Measurements from ENCODE around the gene ORMDL3.
A peak's percentile ranks its signal among the peaks of the same experiment; 100 is the strongest.
"Not testable (repeated sequence)": the region's sequence is repeated elsewhere in the genome, so short reads cannot be mapped to it uniquely, and the experiment has no call there.

Gene ORMDL3

DNA sequence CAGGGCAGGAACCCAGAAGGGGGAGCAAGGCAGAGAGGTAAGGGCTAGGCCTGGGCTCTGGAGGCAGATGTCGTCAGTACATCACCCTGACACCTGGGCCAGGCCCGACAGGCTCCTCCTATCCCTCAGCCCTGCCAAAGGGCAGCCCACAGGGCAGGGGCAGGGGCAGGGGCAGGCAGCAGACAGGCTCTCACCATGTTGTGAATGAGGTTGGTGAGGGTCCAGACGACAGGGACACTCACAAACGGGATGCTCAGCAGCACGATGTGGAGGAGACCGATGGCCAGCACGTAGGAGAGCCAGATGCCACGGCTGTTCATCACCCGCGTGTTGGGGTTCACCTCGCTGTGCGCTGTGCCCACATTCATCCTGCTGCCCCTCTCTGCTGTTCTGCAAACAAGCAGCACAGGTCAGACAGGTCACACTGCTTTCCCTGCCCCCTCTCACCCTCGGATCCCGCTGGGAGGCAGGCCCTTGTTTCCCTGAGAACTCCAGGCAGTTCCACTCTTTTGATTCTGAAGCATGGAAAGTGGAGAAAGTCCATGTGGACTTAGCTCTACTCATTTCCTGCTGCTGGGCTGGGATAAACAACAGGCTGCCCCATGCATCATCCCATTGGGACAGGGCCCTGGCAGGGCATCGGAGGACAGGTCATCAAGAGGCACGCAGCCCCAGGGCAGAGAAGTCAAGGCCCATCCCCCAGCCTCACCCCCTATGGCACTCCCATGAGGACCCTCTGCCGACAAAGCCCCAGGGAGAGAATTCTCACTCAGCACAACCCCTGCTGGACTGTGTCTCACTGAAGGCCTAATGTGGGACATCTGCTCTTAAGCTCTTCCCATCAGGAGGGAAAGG, 3.3 kb downstream of the ORMDL3 start:
- DNase-seq = no peak

DNA sequence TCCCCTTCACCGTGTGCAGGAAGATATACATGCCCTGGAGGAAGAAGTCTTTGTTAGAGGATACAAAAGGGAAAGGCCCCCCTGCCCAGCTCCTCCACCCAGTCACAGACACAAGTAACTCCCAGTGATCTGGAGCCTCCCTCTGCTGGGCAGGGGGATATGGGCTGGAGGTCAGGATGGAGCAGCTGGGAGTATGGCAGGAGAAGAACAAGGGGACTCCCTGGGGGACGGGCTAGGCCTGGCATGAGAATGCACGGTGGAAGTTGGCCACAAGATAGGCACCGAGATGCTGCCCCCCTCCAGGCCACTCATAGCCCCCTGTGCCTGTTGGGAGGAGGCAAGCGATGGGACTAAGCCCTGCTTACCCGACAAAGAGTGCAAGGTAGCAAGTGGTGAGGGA, 4.2 kb downstream of the ORMDL3 start:
- no peak for DNase-seq

DNA sequence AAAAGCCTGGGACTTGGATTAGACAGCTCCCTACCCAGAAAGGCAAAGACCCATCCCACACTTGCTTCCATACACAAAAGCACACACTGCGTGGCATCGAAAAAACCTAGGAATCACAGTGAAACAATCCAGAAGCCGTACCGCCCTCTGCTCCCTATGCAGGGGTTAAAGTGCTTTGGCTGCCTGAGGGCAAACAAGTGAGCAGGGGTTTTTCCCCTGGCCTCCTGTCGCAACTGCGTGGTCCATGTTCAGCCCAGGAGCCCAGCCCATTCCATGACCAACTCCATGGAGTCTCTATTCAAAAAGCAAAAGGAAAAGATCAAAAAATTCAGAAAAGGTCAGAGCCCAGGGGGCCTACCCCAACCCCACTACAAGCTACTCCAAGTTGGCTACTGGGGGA, 5.4 kb downstream of the ORMDL3 start:
- no peak for DNase-seq

DNA sequence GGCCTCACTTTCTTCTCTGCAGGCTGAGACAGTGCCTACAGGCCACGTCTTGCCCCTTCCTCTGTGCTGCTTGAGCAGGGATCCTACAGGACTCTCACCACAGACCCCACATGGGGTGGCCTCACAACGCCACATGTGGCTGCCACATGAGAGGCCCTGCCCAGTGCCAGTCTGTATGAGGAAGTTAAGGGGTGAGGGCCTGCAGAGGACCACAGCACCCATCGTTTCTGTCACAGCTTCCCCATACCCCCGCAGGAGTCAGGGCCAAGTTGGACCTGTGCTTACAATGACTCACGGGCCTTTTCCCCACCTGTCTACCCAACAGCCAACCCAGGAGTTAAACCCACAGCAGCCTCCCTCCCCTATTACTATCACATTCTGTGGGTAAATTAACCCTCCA, 6.1 kb downstream of the ORMDL3 start:
- DNase-seq = no peak

DNA sequence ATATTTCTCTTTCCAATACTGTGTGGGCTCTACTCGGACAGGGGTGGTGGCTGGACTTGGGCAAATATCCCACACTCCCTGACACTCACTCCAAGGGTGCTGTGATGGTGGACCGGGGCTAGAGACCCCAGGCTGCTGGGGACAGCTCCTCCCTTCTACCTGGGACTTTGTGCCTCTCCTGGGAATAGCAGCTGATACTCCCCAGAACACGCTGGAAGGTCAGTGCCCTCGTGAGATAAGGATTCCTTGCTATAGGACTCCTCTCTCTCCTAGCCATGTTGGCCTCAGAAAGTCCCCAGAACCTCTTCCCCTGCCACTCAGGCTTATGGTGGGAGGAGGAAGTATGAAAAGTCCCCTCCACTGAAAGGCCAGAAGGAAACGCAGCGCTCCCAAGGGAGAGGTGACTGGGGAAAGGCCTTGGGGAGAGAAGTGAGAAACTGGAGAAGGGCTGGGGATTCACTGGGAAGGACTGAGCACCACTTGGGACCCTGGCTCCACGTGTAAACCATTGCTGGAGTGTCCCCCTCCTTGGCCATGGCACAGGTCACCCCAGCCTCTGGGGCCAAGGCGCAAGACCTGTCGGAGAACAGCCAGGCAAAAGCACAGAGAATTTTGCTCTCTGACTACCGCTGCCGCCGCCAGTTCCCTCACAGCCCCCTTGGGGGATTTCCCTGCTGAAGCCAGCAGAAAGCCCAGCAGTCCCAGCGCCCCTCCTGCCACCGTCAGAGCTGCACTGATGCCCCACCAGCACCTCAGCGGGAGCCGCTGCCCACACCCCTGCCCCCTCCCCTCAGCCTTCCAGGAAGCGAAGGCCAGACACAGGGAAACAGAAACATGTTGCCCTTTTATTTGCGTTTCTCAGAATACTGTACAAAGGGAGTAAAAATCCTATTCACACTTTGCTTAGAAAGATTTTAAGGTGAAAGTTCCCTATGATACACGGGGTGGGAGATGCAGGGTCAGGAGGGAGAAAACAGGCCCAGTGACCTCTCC, 6.9 kb downstream of the ORMDL3 start:
- no peak for DNase-seq

DNA sequence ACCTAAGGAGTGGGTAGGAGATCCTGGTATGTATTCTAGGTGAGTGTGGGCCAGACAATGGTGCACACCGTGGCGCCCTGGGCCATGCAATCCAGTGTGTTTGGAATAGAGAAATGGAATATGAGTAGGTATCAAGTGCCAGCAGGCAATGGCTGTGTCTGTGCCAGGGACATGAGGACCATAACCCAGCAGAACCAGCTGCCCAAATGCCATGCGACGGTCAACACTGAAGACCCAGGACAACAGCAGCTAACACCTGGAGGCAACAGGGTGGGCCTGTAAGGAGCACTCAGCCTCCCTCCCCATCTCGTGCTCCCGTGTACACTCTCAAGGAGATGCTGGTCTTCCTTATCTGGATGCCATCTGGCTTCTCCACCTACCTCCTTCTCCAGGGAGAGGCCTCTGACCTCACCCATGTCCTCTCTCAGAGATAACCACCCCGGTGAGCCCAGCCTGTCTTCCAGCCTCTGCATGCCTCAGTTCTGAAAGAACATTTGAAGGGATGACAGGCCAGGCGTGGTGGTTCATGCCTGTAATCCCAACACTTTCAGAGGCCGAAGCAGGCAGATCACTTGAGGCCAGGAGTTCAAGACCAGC, 8.2 kb downstream of the ORMDL3 start:
- no peak for DNase-seq

DNA sequence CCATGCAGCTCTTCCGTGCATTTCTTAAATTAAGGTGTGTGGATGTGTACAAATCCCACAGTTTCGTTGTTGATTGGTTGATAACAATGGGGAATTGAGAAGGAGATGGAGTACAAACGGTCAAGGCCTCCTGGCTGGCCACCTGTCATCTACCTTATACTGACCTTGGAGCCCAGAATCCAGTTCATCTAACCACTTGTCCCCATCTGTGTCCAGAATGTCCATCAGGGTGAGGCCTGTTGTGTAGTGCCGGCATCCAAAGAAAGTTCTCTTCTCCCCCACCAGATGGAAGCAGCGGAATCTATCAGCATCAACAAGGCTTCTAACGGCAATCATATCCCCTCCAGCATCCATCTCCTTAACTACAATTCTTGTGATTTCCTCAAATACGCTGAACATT, 10.5 kb downstream of the ORMDL3 start:
- DNase-seq = peak in 1 of 2 experiments; percentile 33

DNA sequence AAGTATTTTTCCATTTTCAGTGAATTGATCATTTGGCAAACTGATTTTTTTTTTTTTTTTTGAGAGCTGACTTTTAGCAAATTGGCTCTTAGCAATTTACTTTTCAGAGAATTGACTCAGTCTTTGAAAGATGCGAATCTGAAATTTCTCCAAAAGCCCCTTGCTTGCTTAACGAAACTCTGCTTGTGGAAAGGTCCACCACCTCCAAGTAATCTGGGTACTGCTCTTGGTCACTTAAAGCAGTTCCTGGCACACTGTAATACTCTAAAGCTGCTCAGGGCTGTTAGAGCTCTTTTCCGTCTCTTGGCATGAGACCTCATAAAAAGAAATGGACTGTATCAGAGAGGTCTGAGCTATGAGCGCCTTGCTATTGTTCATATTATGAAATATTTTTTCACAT, 11.8 kb downstream of the ORMDL3 start:
- DNase-seq = no peak

DNA sequence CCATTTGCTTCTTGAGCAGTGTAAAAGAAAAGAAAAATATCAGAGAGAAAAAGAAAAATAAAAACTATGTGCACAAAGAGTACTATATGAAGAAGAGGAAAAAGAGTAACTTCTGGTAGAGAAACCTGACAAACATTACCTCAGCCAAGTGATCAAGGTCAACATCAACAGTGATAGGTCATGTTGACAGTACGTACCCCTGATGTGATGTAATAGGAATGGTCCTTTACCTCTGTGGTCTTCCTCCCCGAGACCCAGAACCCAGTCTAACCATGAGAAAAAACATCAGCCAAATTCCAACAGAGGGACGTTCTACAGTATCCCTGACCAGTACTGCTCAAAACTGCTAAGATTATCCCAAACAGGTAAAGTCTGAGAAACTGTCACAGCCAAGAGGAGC, 13.4 kb downstream of the ORMDL3 start:
- no peak for DNase-seq

DNA sequence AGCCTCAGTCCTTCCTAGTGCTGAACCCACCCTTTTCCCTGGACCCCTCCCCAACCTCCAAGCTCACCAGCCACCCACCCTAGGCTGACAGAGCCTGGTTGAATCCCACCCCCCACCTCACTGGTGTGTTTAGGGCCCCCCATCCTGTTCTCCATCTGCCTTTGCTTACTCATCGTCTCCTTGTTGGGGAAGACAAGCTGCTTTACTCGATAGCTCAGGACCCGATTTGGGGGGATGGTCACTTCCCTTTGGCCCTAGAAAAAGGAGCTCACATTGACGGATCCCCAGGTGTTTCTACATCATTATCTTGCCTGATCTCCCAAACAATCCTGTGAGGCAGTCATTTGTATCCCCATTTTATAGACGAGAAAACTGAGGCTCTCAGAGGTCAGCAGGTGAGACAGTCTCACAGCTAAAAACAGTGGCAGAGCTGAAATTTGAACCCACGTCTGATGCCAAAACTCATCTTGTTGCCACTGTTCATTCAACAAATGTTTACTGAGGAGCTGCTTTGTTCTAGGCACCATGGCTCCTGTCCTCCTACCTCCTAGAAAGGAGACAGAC, 18.5 kb downstream of the ORMDL3 start:
- DNase-seq = no peak

DNA sequence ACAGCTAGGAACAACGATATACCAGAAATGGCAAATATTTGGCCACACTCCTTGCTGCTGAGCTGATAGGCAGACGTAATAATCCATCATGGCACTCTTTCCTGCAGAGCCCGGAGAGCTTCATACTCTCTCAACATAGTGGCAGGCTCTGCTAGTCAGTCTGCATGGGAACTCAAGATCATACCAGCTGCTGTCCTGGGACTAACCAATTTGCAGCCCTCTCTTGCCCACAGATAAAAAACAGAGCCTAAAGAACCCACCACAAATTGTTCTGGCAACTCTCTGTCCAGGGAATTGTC, 22.5 kb downstream of the ORMDL3 start:
- no peak for DNase-seq

DNA sequence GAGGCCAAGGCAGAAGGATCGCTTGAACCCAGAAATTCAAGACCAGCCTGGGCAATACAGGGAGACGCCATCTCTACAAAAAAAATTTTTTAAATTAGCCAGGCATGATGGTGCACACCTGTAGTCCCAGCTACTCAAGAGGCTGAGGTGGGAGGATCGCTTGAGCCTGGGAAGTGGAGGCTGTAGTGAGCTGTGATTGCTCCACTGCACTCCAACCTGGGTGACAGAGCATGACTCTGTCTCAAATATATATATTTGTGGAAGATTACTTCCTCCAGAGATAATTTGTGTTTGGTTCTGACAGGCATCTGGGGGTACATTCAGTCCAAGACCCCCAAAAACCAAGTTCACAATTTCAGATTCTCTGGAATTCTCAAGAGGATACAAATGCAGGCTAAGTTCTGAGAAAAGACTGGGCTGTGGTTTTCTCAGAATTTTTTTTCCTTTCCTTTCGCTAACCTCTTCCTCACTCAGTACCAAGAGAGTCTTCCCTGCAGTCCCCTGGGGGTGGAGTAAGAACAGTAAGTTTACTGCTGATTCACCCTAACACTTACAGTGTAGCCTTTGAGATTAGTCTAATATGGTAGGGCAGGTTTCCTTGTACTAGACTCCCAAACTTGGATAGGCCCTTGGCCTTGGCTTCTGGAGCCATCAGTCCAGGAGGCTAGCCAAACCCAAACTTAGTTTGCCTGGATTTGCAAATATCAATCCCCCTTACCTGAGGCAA, 24.1 kb downstream of the ORMDL3 start:
- DNase-seq = no peak

DNA sequence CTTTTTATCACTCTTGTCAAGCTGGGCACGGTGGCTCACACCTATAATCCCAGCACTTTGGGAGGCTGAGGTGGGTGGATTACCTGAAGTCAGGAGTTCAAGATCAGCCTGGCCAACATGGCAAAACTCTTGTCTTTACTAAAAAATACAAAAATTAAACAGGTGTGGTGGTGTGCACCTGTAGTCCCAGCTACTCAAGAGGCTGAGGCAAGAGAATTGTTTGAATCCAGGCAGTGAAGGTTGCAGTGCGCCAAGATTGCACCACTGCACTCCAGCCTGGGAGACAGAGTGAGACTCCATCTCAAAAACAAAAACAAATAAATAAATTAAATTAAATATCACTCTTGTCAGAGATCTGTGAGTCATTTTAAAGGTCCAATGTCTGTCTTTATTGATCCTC, 25.4 kb downstream of the ORMDL3 start:
- DNase-seq = not testable (repeated sequence)

DNA sequence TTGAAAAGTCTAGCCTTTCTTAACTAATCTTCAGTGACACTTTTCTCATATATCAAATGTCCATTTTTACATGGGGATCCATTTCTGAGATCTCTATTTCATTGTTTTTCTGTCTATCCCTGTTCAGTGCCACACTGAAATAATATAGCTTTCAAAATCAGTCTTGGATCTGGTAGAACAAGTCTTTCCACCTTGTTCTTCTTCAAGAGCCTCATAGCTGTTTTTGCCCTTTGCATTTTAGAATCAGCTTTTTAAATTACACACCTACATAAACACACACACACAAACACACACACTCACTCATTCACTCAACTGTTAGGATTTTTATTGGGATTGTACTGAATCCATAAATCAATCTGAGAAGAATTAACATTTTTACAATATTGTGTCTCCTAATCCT, 28.2 kb downstream of the ORMDL3 start:
- DNase-seq = no peak

DNA sequence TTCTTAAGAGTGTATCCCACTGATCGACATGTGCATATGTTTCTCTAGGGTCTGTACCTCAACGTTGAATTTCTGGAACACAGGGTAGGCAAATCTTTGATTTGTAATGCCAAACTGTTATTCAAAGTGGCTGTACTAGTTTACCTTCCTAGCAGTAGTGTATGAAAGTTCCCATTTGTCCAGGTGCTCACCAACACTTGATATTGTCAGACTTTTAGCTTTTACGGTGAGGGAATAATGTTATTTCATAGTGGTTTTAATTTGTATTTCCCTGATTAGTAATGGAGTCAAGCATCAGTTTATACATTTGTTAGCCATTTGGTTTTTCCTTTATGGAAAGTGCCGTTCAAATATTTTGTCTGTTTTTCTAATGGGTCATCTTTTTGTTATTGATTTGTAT, 29.3 kb downstream of the ORMDL3 start:
- DNase-seq = no peak

DNA sequence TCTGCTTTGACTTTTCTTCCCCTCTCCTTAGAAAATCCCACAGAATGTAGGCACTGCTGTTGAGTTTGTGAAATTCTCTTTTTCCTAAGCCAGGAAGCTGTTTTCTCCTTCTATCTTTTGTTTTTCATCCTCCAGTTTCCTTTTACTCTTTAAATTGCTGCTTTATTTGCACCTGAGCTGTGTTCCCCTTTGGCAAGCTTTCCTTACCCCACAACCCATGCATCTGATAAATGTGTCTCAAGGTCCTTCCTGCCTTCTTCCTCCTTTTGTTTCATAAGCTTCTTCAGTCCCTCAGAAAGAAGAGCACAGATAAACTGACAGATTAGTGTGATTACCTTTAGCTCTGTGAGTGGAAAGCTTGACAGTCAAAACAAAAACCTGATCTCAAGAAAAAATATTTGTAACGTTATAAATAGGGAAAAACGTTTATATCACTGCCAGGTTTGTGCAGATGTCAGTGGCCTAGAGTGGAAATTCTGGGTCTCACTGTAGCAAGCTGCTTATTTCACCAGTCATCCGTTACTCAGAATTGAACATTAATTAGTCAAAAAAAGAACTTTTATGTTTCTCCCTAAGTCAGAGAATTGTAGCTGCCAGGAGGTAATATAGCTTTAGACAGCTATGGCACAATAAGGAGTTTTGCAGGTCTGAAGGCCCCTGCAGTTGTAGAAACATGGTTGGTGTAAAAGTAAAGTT, 32.6 kb downstream of the ORMDL3 start:
- DNase-seq = no peak

DNA sequence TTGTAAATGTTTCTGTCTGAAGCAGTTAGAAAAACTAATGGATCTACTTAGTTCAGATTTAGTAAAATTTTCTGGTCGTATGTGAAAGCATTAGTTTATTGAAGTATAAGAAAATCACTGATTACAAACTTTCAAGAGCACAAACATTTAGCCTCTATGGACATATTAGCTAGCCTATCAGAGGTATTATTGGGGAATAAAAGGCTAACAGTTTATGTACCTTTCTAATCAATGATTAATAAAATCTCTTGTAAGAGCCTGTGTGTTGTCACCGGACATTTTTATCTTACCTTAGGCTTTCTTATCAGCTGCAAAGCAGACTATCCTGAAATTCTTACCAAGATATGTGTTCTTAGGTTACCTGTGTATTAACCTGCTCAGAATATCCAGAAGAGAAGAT, 38.2 kb downstream of the ORMDL3 start:
- DNase-seq = no peak

DNA sequence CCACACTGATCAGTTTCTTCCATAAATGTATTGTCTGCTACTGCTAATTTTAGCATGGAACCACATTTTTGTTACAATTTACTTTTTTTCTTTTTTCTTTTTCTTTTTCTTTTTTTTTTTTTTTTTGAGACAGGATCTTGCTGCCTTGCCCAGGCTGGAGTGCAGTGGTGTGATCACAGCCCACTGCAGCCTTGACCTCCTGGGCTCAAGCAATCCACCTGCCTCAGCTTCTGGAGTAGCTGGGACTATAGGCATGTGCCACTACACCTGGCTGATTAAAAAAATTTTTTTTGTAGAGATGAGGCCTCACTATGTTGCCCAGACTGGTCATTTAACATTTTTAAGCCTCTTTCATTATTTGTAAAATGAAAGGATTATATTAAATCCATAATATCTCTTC, 40.3 kb downstream of the ORMDL3 start:
- no peak for DNase-seq

DNA sequence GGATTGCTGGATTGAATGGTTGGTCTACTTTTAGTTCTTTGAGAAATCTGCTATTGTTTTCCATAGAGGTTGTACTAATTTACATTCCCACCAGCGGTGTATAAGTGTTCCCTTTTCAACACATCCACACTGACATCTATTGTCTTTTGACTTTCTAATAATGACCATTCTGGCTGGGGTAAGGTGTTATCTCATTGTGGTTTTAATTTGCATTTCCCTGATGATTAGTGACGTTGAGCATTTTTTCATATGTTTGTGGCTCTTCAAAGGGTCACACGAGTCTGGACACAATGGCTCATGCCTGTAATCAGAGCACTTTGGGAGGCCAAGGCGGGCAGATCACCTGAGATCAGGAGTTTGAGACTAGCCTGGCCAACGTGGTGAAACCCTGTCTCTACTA, 41.3 kb downstream of the ORMDL3 start:
- not testable (repeated sequence) for DNase-seq

DNA sequence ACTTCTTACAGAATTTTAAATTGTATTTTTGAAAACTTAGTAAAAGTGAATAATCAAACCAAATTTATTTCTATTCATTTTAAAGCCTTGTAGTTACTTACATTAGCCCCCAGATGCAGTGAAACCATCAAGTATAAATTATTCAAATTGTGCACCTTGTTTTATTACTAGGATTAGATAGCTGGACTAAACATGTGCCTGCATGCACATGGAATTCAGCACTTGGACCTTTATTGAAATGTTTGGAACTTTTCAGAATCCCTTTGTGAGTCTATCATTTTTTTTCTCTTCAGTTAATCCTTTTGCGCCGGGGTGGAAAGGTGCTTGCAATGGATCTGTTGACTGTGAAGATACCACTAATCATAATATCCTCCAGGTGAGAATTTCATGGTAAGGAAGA, 54.6 kb downstream of the ORMDL3 start:
- peak; percentile 60 for DNase-seq

DNA sequence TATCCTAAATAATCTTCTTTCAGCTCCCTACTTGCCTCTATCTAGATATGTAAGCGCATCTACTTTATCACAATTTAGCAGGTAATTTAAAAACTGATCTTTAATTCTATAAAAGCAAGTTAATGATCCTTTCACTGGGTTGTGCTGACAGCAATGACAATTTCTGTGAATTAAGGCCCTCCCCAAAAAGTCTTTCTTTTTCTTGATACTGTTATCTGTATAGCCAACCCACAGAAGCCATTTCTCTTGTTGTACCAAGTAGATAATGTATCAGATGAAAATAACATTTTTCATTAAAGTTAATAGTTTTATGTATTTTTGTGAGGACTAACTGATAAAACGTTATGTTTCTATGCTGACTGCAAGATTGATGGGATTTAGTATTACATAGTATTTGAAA, 55.6 kb downstream of the ORMDL3 start:
- DNase-seq = no peak

Measured in NCI-H526 (cell line).